GM10266 (cell line): ENCODE data around the gene TOP1.
A peak's percentile ranks its signal among the peaks of the same experiment; 100 is the strongest.

Source experiments
- DNase-seq: peaks from one replicate; pipeline ENCODE4 v3.0.0; 2012; ENCODE audit errors: extremely low spot score
- TF ChIP-seq, protein P1 (sequence below): IDR thresholded peaks from 2 replicates; pipeline ENCODE4 v1.5.1; 2012; ENCODE audit warnings: mild to moderate bottlenecking, low read depth; ENCODE audit not compliant: control insufficient read depth, insufficient read depth; ENCODE audit errors: missing control alignments

Gene TOP1

DNA sequence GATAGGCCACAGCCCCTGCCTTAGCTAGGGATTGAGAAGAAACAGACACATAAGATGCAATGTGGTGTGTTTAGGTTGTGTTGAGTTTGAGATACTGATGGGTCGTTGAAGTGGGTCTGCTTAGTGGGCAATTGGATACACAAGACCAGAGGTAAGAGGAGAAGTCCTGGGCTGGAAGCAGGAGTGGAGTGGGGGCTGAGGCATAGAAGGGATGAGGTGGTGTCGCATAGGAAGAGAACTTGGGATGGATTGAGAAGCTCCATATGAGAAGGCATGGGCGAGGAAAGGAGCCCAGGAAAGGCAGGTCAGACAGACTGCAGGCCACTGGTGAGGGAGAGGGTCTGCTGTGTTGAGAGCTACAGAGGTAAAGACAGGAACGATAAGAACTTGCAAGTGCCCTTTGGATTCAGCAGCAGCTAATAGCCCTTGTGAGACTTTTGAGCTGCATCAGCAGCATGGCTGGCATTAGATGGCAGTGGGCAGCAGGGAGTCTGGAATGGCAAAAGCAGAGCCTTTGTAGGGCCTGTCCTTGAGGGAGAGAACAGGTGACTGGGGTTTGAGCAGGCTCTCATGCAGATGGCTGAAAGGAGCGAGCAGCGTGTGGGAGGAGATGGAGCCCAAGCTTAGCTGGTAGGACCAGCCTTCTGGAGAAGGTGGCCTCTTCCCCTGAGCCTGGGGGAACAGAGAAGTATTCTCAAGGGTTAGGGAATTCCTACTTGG, 141.9 kb downstream of the TOP1 start:
- TF ChIP-seq, protein P1, sequence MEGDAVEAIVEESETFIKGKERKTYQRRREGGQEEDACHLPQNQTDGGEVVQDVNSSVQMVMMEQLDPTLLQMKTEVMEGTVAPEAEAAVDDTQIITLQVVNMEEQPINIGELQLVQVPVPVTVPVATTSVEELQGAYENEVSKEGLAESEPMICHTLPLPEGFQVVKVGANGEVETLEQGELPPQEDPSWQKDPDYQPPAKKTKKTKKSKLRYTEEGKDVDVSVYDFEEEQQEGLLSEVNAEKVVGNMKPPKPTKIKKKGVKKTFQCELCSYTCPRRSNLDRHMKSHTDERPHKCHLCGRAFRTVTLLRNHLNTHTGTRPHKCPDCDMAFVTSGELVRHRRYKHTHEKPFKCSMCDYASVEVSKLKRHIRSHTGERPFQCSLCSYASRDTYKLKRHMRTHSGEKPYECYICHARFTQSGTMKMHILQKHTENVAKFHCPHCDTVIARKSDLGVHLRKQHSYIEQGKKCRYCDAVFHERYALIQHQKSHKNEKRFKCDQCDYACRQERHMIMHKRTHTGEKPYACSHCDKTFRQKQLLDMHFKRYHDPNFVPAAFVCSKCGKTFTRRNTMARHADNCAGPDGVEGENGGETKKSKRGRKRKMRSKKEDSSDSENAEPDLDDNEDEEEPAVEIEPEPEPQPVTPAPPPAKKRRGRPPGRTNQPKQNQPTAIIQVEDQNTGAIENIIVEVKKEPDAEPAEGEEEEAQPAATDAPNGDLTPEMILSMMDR, result no peak
- DNase-seq, result no peak

DNA sequence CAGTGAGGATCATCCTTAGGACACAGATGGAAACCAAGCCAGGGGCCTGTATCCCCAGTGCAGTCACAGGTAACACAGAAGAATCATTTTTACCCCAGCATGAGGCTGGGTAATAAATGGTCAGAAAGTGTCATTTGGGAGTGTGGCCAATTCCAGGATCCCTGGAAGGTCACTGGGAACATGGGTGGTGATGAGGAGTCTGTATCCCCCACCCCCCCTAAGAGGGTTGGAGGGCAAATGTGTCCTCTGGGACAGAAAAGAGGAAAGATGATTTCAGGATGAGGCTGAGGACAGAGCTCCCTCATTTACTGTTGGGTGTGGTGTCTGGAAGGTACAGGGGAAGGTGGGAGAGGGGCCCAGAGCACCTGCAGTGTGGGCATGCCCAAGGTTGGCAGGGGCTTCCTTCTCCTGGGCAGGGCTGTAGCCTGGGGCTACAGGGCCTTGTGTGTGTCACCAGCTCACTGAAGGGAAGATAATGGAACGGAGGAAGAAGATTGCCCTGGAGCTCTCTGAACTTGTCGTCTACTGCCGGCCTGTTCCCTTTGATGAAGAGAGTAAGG, 143.2 kb downstream of the TOP1 start:
- TF ChIP-seq, protein P1, result no peak
- no peak for DNase-seq

DNA sequence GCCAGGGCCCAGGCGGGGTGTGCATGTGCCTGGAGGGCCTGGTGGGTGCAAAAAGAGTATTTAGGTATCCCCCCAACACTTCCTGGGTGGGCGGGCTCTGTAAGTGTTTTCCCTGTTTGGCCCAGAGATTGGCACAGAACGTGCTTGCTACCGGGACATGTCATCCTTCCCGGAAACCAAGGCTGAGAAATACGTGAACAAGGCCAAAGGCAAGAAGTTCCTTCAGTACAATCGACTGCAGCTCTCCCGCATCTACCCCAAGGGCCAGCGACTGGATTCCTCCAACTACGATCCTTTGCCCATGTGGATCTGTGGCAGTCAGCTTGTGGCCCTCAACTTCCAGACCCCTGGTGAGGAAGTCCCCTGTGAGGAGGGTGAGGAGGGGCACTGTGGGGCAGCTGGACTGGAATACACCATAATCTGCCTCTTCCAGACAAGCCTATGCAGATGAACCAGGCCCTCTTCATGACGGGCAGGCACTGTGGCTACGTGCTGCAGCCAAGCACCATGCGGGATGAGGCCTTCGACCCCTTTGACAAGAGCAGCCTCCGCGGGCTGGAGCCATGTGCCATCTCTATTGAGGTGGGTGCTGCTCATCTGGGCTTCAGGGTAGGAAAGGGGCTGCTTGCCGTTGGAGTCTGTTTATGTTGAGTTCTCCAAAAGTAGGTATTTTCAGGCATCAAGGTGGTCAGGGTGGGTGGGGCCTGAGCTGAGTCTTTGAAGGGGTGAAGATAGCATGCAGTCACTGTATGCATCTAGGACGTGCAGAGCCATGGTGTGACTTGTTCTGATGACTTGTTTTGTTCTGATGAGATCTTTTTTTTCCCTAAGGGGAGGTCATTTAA, 143.9 kb downstream of the TOP1 start:
- no peak for DNase-seq
- TF ChIP-seq, protein P1, result no peak

DNA sequence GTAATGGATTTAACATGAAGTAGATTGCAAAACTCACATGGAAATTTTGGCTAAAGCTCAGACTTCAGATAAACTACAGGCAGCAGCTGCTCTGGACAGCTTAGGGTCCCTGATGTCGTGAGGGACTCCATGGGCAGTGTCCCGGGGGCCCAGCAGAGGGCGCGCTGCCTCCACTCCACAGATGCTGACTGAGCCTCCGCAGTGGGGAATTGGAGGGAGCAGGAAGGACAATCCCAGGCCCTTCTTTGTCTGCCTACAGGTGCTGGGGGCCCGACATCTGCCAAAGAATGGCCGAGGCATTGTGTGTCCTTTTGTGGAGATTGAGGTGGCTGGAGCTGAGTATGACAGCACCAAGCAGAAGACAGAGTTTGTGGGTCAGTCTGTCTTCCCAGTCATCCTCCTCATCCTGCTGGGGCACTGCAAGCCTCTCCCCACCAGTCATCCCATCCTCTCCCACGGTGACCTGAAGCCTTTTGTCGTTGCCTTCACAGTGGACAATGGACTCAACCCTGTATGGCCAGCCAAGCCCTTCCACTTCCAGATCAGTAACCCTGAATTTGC, 144.6 kb downstream of the TOP1 start:
- DNase-seq, result peak; percentile 54
- TF ChIP-seq, protein P1, result peak; percentile 93

DNA sequence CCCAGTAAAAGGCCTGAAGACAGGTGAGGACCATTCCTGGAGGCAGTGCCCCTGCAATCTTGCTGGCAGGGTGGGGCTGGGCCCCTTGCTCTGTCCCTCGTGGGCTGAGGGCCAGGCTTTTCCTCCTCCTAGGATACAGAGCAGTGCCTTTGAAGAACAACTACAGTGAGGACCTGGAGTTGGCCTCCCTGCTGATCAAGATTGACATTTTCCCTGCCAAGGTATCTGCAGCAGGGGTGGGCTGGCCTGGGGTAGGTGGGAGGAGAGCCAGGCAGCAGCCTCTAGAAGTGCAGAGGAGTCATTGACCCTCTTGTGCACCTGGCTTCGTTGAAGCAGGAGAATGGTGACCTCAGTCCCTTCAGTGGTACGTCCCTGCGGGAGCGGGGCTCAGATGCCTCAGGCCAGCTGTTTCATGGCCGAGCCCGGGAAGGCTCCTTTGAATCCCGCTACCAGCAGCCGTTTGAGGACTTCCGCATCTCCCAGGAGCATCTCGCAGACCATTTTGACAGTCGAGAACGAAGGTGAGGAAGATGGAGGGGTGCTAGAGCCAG, 145.2 kb downstream of the TOP1 start:
- DNase-seq, result no peak
- TF ChIP-seq, protein P1, result no peak
